Measurements from ENCODE around the gene ALLC.

Gene ALLC

GRCh38 chr2:3661149-3661660 lies 3.2 kb downstream of the ALLC start:
- Histone ChIP-seq H3K4me3 (ENCODE audit: low read length) (no peak overlapping the region), H3K9me2 (replicated peaks; ENCODE audit: control insufficient read depth, low read length) (no peaks in the 10 kb centered on the region), H3K27me3 (ENCODE audit: control insufficient read depth, low read length) (no peaks in the 10 kb centered on the region), H3K36me3 (ENCODE audit: control insufficient read depth, low read length) (no peaks in the 10 kb centered on the region), H3K79me2 (ENCODE audit: control insufficient read depth, low read length) (no peaks in the 10 kb centered on the region), H3K27ac (ENCODE audit: low read depth, low read length) (no peak overlapping the region), H3K9me3 (ENCODE audit: control insufficient read depth, insufficient read depth, low read length) (no peaks in the 10 kb centered on the region), H3F3A (ENCODE audit: control insufficient read depth, insufficient read depth) (no peaks in the 10 kb centered on the region), H4K20me1 (ENCODE audit: control insufficient read depth, insufficient read depth, low read depth, low read length) (no peaks in the 10 kb centered on the region), H3K4me1 (ENCODE audit: control insufficient read depth, low read length) (peaks cover 13% of the 10 kb centered on the region), H3K4me2 (ENCODE audit: low read length) (no peak overlapping the region)
- TF ChIP-seq EZH2phosphoT487 (IDR thresholded peaks at IDR 0.05; ENCODE audit: borderline replicate concordance, low read length) = no peak
- TF ChIP-seq, protein P1, sequence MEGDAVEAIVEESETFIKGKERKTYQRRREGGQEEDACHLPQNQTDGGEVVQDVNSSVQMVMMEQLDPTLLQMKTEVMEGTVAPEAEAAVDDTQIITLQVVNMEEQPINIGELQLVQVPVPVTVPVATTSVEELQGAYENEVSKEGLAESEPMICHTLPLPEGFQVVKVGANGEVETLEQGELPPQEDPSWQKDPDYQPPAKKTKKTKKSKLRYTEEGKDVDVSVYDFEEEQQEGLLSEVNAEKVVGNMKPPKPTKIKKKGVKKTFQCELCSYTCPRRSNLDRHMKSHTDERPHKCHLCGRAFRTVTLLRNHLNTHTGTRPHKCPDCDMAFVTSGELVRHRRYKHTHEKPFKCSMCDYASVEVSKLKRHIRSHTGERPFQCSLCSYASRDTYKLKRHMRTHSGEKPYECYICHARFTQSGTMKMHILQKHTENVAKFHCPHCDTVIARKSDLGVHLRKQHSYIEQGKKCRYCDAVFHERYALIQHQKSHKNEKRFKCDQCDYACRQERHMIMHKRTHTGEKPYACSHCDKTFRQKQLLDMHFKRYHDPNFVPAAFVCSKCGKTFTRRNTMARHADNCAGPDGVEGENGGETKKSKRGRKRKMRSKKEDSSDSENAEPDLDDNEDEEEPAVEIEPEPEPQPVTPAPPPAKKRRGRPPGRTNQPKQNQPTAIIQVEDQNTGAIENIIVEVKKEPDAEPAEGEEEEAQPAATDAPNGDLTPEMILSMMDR (IDR thresholded peaks at IDR 0.05; ENCODE audit: low read depth, low read length, poor library complexity, severe bottlenecking) = no peak

- no peak overlapping the region for H3K4me2 ChIP-seq (ENCODE audit: low read length)
- TF ChIP-seq, protein P1 (IDR thresholded peaks at IDR 0.05; ENCODE audit: low read depth, low read length, poor library complexity, severe bottlenecking) = peak; percentile 27
- TF ChIP-seq EZH2phosphoT487 (IDR thresholded peaks at IDR 0.05; ENCODE audit: borderline replicate concordance, low read length) = no peak
- no peaks in the 10 kb centered on the region for H3K9me2 ChIP-seq (replicated peaks; ENCODE audit: control insufficient read depth, low read length)
- H3K36me3 ChIP-seq (ENCODE audit: control insufficient read depth, low read length) = no peaks in the 10 kb centered on the region
- H3F3A ChIP-seq (ENCODE audit: control insufficient read depth, insufficient read depth) = no peaks in the 10 kb centered on the region
- H4K20me1 ChIP-seq (ENCODE audit: control insufficient read depth, insufficient read depth, low read depth, low read length) = no peaks in the 10 kb centered on the region
- H3K9me3 ChIP-seq (ENCODE audit: control insufficient read depth, insufficient read depth, low read length) = no peaks in the 10 kb centered on the region
- H3K4me1 ChIP-seq (ENCODE audit: control insufficient read depth, low read length) = peaks cover 15% of the 10 kb centered on the region
- H3K27ac ChIP-seq (ENCODE audit: low read depth, low read length) = no peak overlapping the region
- no peaks in the 10 kb centered on the region for H3K27me3 ChIP-seq (ENCODE audit: control insufficient read depth, low read length)
- no peak overlapping the region for H3K4me3 ChIP-seq (ENCODE audit: low read length)
- H3K79me2 ChIP-seq (ENCODE audit: control insufficient read depth, low read length) = no peaks in the 10 kb centered on the region
Observed at GRCh38 chr2:3662239-3662638, 4.2 kb downstream of the ALLC start.

- Histone ChIP-seq H3K27ac (ENCODE audit: low read depth, low read length) (no peak overlapping the region), H3F3A (ENCODE audit: control insufficient read depth, insufficient read depth) (no peaks in the 10 kb centered on the region), H3K27me3 (ENCODE audit: control insufficient read depth, low read length) (no peaks in the 10 kb centered on the region), H4K20me1 (ENCODE audit: control insufficient read depth, insufficient read depth, low read depth, low read length) (no peaks in the 10 kb centered on the region), H3K4me3 (ENCODE audit: low read length) (no peak overlapping the region), H3K79me2 (ENCODE audit: control insufficient read depth, low read length) (no peaks in the 10 kb centered on the region), H3K4me1 (ENCODE audit: control insufficient read depth, low read length) (peaks cover 22% of the 10 kb centered on the region), H3K4me2 (ENCODE audit: low read length) (no peak overlapping the region), H3K36me3 (ENCODE audit: control insufficient read depth, low read length) (no peaks in the 10 kb centered on the region), H3K9me2 (replicated peaks; ENCODE audit: control insufficient read depth, low read length) (no peaks in the 10 kb centered on the region), H3K9me3 (ENCODE audit: control insufficient read depth, insufficient read depth, low read length) (no peaks in the 10 kb centered on the region)
- no peak for TF ChIP-seq EZH2phosphoT487 (IDR thresholded peaks at IDR 0.05; ENCODE audit: borderline replicate concordance, low read length)
- TF ChIP-seq, protein P1 (IDR thresholded peaks at IDR 0.05; ENCODE audit: low read depth, low read length, poor library complexity, severe bottlenecking) = no peak
Observed at GRCh38 chr2:3664118-3664517, 6.1 kb downstream of the ALLC start.
